ENCODE measurements around the gene DPP4.
A peak's percentile ranks its signal among the peaks of the same experiment; 100 is the strongest.

DPP4 gene

DNA sequence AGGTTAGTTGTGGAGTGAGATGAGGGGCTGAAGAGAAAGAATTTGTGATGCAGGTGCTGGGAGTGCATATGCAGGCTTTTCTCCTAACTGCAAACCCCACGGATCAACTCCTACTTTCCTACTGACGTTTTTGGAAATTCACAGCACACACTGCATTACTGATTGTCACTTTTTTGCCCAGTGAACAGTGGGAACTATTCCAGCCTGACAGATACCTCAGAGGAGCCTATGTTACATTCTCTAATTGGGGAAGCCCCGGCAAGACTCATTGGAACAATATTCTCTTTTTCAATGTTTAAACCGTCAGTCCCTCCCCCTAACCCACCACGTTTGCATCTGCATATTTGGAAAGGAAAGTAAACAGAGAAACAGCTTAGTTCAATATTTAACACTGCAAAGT lies 126.2 kb downstream of the DPP4 start:
- TF ChIP-seq, protein P1, sequence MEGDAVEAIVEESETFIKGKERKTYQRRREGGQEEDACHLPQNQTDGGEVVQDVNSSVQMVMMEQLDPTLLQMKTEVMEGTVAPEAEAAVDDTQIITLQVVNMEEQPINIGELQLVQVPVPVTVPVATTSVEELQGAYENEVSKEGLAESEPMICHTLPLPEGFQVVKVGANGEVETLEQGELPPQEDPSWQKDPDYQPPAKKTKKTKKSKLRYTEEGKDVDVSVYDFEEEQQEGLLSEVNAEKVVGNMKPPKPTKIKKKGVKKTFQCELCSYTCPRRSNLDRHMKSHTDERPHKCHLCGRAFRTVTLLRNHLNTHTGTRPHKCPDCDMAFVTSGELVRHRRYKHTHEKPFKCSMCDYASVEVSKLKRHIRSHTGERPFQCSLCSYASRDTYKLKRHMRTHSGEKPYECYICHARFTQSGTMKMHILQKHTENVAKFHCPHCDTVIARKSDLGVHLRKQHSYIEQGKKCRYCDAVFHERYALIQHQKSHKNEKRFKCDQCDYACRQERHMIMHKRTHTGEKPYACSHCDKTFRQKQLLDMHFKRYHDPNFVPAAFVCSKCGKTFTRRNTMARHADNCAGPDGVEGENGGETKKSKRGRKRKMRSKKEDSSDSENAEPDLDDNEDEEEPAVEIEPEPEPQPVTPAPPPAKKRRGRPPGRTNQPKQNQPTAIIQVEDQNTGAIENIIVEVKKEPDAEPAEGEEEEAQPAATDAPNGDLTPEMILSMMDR (IDR thresholded peaks at IDR 0.05; ENCODE audit: insufficient read depth, low read length, missing control alignments) = no peak
- POLR2A ChIA-PET = no interaction called here
- DNase-seq (ENCODE audit: low read depth, low spot score) = no peak
- CTCF ChIA-PET = interaction anchor here (0.7 to 3.2 kb wide), 10 partner anchors 9 to 725 kb away, joined by 3 to 39 read pairs (median 4); no protein-coding TSS in a partner anchor
- H3K4me3 ChIP-seq (ENCODE audit: low read depth, low read length) = no peak overlapping the region

- TF ChIP-seq, protein P1 (IDR thresholded peaks at IDR 0.05; ENCODE audit: insufficient read depth, low read length, missing control alignments) = no peak
- H3K4me3 ChIP-seq (ENCODE audit: low read depth, low read length) = no peak overlapping the region
- ChIA-PET CTCF (interaction anchor here (0.8 to 3.2 kb wide), 12 partner anchors 10 to 729 kb away, joined by 3 to 39 read pairs (median 4); partner anchors contain the start of gene GCG), POLR2A (no interaction called here)
- DNase-seq (ENCODE audit: low read depth, low spot score) = no peak
These were observed 126.6 kb downstream of the DPP4 start for GRCh38 chr2:161947406-161947805.

DNA sequence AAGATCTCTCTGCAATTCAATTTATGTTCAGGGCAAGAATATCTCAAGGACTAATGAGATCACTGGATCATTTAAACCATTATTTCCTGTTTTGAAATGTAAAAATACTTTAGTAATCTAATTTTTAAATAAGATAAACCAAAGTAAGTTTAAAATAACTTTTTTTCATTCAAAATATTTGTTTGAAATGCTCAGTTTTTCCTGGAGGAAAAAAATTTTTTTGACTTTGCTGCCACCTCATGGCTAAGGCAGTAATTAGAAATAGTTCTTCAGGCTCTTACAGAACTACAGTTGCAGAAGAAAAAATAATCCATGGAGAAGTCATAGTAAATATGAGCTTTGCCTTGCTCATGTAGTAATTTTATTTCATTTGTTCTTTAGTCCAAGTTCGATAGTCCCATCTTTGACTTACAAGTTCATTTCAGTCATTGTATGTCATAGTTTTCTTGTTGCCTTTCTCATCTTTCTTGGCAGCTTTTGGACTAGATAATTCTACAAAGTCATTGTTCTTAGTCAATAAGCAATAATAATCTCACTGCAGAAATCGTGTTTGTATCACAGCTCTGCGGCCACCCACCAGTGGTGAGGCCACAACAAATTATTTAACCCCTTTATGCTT lies 127.4 kb downstream of the DPP4 start:
- no peak for DNase-seq (ENCODE audit: low read depth, low spot score)
- POLR2A ChIA-PET = no interaction called here
- TF ChIP-seq, protein P1 (IDR thresholded peaks at IDR 0.05; ENCODE audit: insufficient read depth, low read length, missing control alignments) = peak; percentile 24
- H3K4me3 ChIP-seq (ENCODE audit: low read depth, low read length) = no peak overlapping the region
- CTCF ChIA-PET = interaction anchor here (0.7 to 3.2 kb wide), 18 partner anchors 9 to 729 kb away, joined by 3 to 39 read pairs (median 4); partner anchors contain the start of gene GCG

GRCh38 chr2:161943011-161943410 lies 131.0 kb downstream of the DPP4 start:
- CTCF ChIA-PET = interaction anchor here (0.9 to 2.5 kb wide), 3 partner anchors 183 to 692 kb away, joined by 3 to 16 read pairs (median 4); no protein-coding TSS in a partner anchor
- TF ChIP-seq, protein P1 (IDR thresholded peaks at IDR 0.05; ENCODE audit: insufficient read depth, low read length, missing control alignments) = no peak
- no peak for DNase-seq (ENCODE audit: low read depth, low spot score)
- no peak overlapping the region for H3K4me3 ChIP-seq (ENCODE audit: low read depth, low read length)
- POLR2A ChIA-PET = no interaction called here
